ENCODE measurements around the gene AGAP1. TPM values are rescaled to one million over a fixed set of nuclear protein-coding genes. Genes with fewer than 3 reads are reported as not detected.

The AGAP1 gene
- total RNA-seq, 4 donors from 2014 or later: 33.7 to 55.2 (median 37.5) TPM

DNA sequence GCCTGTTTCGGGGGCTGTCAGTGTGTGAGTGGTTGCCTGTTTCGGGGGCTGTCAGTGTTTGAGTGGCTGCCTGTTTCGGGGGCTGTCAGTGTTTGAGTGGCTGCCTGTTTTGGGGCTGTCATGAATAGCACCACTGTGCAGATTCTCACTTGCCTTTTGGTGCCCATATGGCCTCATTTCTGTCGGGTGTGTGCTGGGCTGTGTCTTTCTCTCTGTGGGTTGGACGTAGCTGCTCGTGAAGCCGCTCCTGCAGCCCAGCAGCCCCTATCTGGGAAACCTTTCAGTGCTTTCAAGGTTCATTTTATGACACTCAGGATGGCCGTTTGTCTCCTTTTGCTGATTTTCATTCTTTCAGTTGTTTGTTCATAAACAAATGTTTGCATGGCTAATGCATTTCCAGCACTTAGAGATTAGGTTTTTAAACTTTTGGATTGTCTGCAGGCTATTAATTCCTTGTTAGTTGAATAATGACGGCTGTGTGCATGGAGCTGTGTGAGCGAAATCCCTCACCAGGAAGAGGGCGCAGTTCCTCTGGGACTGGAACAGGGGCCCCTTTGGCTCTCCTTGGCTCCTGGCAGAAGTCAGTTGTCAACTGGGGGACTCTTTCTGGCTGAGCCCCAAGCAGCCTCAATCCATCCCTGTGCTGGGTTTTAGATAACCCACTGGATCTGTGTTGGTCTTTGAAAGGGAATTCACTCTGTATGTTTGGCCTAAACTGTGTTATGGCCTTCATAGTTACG is 10.8 kb downstream of the AGAP1 start:
- H3K27ac ChIP-seq: peak overlapping the region in 2 of 4 donors; percentile 2 to 4
- H3K4me3 ChIP-seq: no peak overlapping the region
- H3K4me1 ChIP-seq: peaks cover 0 to 68% (median 2%) of the 10 kb centered on the region in 3 donors
- TF ChIP-seq EP300 (IDR thresholded peaks at IDR 0.05) (no peak), POLR2AphosphoS5 (IDR thresholded peaks at IDR 0.05) (no peak), POLR2A (IDR thresholded peaks at IDR 0.05) (no peak)
- TF ChIP-seq, protein P1, sequence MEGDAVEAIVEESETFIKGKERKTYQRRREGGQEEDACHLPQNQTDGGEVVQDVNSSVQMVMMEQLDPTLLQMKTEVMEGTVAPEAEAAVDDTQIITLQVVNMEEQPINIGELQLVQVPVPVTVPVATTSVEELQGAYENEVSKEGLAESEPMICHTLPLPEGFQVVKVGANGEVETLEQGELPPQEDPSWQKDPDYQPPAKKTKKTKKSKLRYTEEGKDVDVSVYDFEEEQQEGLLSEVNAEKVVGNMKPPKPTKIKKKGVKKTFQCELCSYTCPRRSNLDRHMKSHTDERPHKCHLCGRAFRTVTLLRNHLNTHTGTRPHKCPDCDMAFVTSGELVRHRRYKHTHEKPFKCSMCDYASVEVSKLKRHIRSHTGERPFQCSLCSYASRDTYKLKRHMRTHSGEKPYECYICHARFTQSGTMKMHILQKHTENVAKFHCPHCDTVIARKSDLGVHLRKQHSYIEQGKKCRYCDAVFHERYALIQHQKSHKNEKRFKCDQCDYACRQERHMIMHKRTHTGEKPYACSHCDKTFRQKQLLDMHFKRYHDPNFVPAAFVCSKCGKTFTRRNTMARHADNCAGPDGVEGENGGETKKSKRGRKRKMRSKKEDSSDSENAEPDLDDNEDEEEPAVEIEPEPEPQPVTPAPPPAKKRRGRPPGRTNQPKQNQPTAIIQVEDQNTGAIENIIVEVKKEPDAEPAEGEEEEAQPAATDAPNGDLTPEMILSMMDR (IDR thresholded peaks at IDR 0.05): no peak
- no peak for ATAC-seq
- H3K36me3 ChIP-seq: no peaks in the 10 kb centered on the region
- H3K9me3 ChIP-seq: no peaks in the 10 kb centered on the region
- WGBS, 2 donors (ENCODE audit: low coverage in 1 of 2): 41 to 80% methylated on average over 2 to 4 of the region's 12 CpGs
- no peaks in the 10 kb centered on the region for H3K27me3 ChIP-seq

DNA sequence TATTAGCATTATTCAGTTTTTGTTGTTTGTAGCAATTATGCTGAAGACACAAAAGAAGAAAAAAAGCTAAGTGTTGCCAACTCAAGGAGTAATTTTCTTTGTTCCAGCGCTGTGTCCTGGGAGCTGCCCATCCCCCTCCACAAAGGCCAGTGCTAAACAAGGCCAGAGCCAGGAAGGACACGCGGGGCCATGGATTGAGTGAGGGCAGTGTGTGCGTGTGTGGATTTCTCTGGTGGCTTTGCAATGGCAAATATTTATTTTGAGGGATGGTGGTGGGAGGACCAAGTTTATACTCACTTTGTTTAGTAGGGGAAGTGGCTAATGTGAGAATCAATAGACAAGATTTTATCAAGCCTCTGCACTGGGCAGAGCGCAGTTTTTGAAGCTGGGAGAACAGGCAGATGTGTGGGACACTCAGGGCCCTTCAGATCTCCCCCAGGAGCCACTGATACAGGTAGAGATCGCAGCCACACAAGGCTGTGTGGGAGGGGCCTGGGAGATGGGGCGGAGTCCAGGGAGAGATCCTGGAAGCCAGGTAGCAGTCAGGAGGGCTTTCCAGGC is 11.4 kb downstream of the AGAP1 start:
- Histone ChIP-seq H3K4me1 (peaks cover 0 to 62% (median 2%) of the 10 kb centered on the region in 3 donors), H3K4me3 (no peak overlapping the region), H3K36me3 (no peaks in the 10 kb centered on the region), H3K27ac (peak overlapping the region in 2 of 4 donors; percentile 2 to 4), H3K27me3 (no peaks in the 10 kb centered on the region), H3K9me3 (no peaks in the 10 kb centered on the region)
- ATAC-seq: no peak
- TF ChIP-seq POLR2AphosphoS5 (IDR thresholded peaks at IDR 0.05) (no peak), POLR2A (IDR thresholded peaks at IDR 0.05) (no peak), EP300 (IDR thresholded peaks at IDR 0.05) (no peak)
- TF ChIP-seq, protein P1 (IDR thresholded peaks at IDR 0.05): no peak
- 59% methylated on average over 6 to 7 of the region's 7 CpGs for WGBS, 2 donors (ENCODE audit: low coverage in 1 of 2)

DNA sequence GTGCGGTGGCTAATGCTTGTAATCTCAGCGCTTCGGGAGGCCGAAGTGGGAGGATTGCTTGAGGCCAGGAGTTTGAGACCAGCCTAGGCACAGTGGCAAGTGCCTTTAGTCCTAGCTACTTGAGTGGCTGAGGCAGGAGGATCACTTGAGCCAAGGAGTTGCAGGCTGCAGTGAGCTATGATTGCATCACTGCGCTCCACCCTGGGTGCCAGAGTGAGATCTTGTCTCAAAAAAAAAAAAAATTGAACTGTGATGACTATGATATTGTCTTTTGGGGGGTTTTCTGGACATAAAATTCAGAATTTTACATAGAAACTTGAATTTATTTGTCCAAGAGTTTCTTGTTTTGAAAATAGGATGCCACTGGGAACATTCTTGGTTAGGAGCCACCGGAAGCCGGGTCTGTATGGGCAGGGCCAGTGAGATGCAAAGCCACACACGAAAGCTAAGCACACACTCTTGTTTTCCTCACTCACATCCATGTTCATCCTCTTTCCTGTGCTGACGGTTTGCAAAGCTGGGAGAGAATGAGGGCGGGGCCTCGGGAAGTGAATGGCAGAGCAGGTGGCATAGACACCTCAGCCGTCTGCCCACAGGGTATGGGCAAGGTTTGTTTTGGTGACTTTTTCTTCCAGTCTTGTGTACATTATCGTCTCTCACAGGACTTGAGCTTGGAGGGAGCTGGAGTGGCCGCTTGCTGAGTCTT is 12.6 kb downstream of the AGAP1 start:
- Histone ChIP-seq H3K36me3 (no peaks in the 10 kb centered on the region), H3K27me3 (no peaks in the 10 kb centered on the region), H3K4me1 (peaks cover 0 to 62% (median 2%) of the 10 kb centered on the region in 3 donors), H3K9me3 (no peaks in the 10 kb centered on the region), H3K27ac (no peak overlapping the region), H3K4me3 (no peak overlapping the region)
- ATAC-seq: no peak
- TF ChIP-seq POLR2A (IDR thresholded peaks at IDR 0.05) (no peak), POLR2AphosphoS5 (IDR thresholded peaks at IDR 0.05) (no peak), EP300 (IDR thresholded peaks at IDR 0.05) (no peak)
- TF ChIP-seq, protein P1 (IDR thresholded peaks at IDR 0.05): no peak
- 62 to 83% methylated on average over 7 to 8 of the region's 14 CpGs for WGBS, 2 donors (ENCODE audit: low coverage in 1 of 2)

DNA sequence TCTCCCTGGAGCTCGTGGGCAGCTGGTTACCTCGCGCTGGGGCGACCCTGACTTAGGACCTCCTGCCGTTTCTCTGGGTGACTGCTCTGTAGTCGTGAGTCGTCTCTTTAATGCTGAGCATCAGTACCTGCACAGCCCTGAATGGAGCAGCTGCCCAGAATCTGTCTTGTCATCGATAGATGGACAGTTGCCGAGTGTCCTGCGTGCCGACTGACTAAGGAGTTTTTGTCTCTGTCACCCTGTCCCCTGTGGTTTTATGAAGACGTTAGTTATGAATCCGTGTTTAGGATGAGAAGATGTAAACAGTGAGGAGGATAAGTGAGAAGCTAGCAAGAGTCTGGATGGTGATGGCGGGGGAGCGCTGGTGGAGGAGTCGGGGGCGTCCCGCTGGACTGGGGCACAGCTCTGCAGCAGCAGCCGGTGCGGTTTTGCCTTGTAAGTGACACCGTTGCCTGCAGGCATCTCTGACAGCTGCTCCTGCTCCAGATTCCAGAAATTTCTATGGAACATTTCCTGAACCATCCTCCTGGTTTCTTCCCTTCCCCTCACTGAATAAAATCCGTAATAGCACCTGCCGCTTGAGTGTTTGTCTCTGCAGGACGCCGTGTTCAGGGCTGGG is 13.3 kb downstream of the AGAP1 start:
- no peaks in the 10 kb centered on the region for H3K27me3 ChIP-seq
- no peak overlapping the region for H3K27ac ChIP-seq
- WGBS, 2 donors (ENCODE audit: low coverage in 1 of 2): 77 to 78% methylated on average over 5 to 16 of the region's 25 CpGs
- H3K4me3 ChIP-seq: no peak overlapping the region
- peaks cover 0 to 59% (median 2%) of the 10 kb centered on the region in 3 donors for H3K4me1 ChIP-seq
- TF ChIP-seq EP300 (IDR thresholded peaks at IDR 0.05) (no peak), POLR2A (IDR thresholded peaks at IDR 0.05) (no peak), POLR2AphosphoS5 (IDR thresholded peaks at IDR 0.05) (no peak)
- TF ChIP-seq, protein P1 (IDR thresholded peaks at IDR 0.05): no peak
- H3K9me3 ChIP-seq: no peaks in the 10 kb centered on the region
- no peak for ATAC-seq
- H3K36me3 ChIP-seq: no peaks in the 10 kb centered on the region
